ENCODE data around the gene GPRC5B.

- TF ChIP-seq CTCF (conservative IDR thresholded peaks at IDR 0.05; ENCODE audit: low read length) (no peak), EZH2phosphoT487 (IDR thresholded peaks at IDR 0.05; ENCODE audit: borderline replicate concordance) (no peak)
These were observed 41.3 kb downstream of the GPRC5B start for GRCh38 chr16:19843371-19843770.
